Right lobe of liver (tissue), 4 donors: ENCODE data around the gene LRFN2.

Source experiments
- POLR2A ChIP-seq: fragments of 450-650 bp; IDR thresholded peaks from one replicate; pipeline ENCODE4 v1.6.1; 2017; ENCODE audit warnings: antibody characterized with exemption, mild to moderate bottlenecking
- TF ChIP-seq, protein P1 (sequence below), 4 donors: fragments of 200-600 bp in 3 of 4; fragments of 450-650 bp in 1 of 4; IDR thresholded peaks; one replicate each; pipeline versions ENCODE4 v1.5.1 to v1.8.0; 2016 to 2022; ENCODE audit warnings: antibody characterized with exemption in 4 of 4, mild to moderate bottlenecking in 2 of 4
- donor health status: DM: no; HTN: no; CAD: no.
- donor health status: DM: no; HTN: no; CAD: no.
- donor health status: DM: no; HTN: yes; CAD: no.

DNA sequence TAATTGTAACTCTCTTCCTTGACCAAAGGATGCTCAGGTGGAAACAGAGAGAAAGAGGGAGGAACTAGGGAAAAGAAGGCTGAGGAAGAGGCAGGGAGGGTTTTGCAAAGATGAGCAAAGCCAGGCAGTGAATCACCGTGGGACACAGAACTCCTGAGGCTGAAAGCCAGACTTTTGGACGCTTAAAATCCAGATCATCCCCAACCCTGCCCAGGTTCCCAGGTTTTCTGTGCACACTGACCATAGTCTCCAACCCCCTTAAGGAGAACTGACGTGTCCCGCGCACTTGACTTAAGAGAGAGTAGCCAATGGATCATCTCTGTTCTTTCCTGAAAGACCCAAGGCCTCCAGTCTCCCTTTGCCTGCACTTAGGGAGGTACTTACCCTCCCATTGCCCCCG lies 75.3 kb downstream of the LRFN2 start:
- TF ChIP-seq, protein P1, sequence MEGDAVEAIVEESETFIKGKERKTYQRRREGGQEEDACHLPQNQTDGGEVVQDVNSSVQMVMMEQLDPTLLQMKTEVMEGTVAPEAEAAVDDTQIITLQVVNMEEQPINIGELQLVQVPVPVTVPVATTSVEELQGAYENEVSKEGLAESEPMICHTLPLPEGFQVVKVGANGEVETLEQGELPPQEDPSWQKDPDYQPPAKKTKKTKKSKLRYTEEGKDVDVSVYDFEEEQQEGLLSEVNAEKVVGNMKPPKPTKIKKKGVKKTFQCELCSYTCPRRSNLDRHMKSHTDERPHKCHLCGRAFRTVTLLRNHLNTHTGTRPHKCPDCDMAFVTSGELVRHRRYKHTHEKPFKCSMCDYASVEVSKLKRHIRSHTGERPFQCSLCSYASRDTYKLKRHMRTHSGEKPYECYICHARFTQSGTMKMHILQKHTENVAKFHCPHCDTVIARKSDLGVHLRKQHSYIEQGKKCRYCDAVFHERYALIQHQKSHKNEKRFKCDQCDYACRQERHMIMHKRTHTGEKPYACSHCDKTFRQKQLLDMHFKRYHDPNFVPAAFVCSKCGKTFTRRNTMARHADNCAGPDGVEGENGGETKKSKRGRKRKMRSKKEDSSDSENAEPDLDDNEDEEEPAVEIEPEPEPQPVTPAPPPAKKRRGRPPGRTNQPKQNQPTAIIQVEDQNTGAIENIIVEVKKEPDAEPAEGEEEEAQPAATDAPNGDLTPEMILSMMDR (IDR thresholded peaks at IDR 0.05): no peak
- no peak for TF ChIP-seq POLR2A
